ENCODE measurements around the gene EFNA2.
A peak's percentile ranks its signal among the peaks of the same experiment; 100 is the strongest.
"Not testable (repeated sequence)": the region's sequence is repeated elsewhere in the genome, so short reads cannot be mapped to it uniquely, and the experiment has no call there.

The EFNA2 gene

DNA sequence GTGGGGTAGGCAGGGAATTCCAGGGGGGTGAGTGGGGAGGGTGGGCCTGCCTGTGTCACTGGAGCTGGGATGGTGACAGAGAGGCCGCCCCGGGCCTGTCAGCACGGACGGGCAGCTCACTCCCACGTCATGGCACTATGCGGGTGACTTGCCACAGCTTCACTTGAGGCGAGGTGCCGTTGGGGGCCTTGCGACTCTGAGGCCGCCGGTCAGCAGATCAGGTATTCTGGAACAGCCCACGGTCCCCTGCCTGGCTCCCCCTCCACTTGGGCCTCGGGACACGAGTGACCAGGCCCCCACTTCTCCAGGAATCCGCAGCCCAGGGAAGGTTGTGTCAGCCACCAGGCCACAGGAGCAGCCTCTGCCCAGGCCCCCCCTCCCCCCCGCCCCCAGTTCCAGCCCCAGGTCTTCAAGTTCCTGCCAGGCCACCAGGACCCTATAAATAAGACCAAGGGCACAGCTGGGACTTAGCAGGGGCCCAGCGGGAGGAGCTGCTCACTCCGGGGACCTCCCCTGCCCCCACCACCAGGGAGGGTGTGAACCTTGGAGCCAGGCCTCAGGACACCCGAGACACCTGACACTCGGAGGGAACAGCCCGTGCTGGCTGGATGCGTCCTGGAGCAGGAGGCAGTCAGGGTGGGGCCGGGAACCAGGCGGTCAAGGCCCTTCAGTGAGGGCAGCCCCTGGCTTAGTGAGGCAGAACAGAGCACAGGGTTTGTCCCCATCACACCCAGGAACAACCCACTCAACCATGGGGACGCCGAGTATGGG is 40.0 kb upstream of the EFNA2 start:
- DNase-seq (ENCODE audit: low read depth) = no peak
- H3K4me3 ChIP-seq (ENCODE audit: low read depth, low read length) = no peak overlapping the region
- TF ChIP-seq, protein P1, sequence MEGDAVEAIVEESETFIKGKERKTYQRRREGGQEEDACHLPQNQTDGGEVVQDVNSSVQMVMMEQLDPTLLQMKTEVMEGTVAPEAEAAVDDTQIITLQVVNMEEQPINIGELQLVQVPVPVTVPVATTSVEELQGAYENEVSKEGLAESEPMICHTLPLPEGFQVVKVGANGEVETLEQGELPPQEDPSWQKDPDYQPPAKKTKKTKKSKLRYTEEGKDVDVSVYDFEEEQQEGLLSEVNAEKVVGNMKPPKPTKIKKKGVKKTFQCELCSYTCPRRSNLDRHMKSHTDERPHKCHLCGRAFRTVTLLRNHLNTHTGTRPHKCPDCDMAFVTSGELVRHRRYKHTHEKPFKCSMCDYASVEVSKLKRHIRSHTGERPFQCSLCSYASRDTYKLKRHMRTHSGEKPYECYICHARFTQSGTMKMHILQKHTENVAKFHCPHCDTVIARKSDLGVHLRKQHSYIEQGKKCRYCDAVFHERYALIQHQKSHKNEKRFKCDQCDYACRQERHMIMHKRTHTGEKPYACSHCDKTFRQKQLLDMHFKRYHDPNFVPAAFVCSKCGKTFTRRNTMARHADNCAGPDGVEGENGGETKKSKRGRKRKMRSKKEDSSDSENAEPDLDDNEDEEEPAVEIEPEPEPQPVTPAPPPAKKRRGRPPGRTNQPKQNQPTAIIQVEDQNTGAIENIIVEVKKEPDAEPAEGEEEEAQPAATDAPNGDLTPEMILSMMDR (IDR thresholded peaks at IDR 0.05; ENCODE audit: insufficient read depth, low read depth, low read length, missing control alignments) = no peak

DNA sequence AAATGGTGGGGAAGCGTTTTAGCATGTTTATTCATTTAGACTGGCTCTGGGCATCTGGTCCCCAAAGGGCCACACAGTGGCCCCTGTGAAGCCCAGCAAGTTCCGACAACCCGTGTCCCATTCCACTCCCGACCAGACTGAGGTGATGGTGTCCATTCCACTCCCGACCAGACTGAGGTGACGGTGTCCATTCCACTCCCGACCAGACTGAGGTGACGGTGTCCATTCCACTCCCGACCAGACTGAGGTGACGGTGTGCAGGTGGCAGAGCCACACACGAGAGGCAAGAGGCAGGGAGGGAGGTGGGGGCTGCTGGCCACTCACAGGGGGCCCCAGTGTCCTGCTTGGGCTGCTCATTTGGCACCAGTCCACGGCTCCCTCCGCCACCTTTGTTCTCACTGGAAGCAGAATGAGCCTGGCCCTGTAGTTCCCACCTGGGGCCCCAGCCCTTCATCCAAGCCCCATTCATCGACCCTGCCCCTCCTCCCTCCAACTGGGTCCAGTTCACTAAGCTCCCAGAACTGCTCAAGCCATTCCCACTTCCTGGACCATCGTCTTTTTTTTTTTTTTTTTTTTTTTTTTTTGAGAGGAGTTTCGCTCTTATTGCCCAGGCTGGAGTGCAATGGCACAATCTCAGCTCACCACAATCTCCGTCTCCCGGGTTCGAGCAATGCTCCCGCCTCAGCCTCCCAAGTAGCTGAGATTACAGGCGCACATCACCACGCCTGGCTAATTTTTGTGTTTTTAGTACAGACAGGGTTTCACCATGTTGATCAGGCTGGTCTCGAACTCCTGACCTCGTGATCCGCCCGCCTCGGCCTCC is 39.2 kb upstream of the EFNA2 start:
- not testable (repeated sequence) for DNase-seq (ENCODE audit: low read depth); H3K4me3 ChIP-seq (ENCODE audit: low read depth, low read length)

DNA sequence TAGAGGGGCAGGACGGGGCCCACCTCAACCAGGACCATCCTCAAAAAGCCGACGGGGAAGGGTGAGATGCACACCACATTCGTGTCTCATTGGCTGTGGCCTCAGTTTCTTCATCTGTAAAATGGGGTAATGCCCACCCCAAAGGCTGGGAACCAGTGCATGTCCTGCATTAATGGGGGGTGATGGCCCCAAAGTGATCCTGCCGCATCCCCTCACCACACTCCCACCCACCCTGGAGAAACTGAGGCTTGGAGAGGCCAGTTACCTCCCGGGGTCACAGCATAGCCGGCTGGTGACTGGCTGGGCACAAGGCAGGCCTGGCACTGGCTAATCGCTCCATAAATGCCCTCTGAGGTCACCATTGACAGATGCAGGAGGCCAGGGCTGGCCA is 37.9 kb upstream of the EFNA2 start:
- peak overlapping the region; percentile 77 for H3K4me3 ChIP-seq (ENCODE audit: low read depth, low read length)
- no peak for DNase-seq (ENCODE audit: low read depth)
- TF ChIP-seq, protein P1 (IDR thresholded peaks at IDR 0.05; ENCODE audit: insufficient read depth, low read depth, low read length, missing control alignments) = no peak

DNA sequence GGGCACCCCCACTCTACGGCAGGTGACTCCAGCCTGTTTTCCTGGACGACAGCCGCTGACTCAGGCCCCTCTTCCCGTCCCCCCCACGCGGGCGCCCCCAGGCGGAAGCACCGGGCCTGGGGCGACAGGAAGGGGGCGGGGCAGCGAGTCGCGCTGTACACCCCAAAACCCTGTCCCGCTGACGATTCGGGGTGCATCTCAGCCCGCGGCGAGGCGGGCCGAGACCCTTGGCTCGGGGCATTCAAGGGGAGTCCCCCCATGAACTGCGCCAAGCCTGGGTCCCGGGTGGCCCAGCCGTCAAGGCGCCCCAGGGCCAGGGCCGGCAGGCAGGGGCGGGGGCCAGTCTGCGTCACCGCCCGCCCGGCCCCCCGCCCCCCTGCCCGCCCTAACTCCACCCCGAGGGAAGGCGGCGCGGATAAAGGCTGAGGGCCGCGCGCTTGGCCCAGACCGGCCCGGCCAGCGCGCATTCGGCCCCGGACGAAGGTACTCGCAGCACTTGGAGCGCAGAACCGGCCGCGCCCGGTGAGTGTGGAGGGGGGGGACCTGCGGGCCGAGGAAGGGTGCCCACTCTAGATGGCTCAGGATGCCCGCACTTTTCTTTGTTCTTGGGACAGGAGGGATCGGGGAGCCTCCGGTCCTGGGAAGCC is 37.4 kb upstream of the EFNA2 start, which contains the start of gene MIDN:
Gene MIDN (plus strand): TSS at position 445 of the 647 bp plus-strand sequence. CDS start 1,714 bp downstream, outside the sequence.
- DNase-seq (ENCODE audit: low read depth) = peak; percentile 89
- TF ChIP-seq, protein P1 (IDR thresholded peaks at IDR 0.05; ENCODE audit: insufficient read depth, low read depth, low read length, missing control alignments) = peak; percentile 43
- H3K4me3 ChIP-seq (ENCODE audit: low read depth, low read length) = peak within 1 kb of the TSS; percentile 77

GRCh38 chr19:1248786-1249297 is 36.8 kb upstream of the EFNA2 start:
- peak; percentile 86 for DNase-seq (ENCODE audit: low read depth)
- TF ChIP-seq, protein P1 (IDR thresholded peaks at IDR 0.05; ENCODE audit: insufficient read depth, low read depth, low read length, missing control alignments) = peak; percentile 82
- peak overlapping the region; percentile 77 for H3K4me3 ChIP-seq (ENCODE audit: low read depth, low read length)

GRCh38 chr19:1249298-1249989 is 36.2 kb upstream of the EFNA2 start:
- DNase-seq (ENCODE audit: low read depth) = peak; percentile 96
- TF ChIP-seq, protein P1 (IDR thresholded peaks at IDR 0.05; ENCODE audit: insufficient read depth, low read depth, low read length, missing control alignments) = no peak
- H3K4me3 ChIP-seq (ENCODE audit: low read depth, low read length) = peak overlapping the region; percentile 68
